Endothelial cell of umbilical vein (primary cell): Measurements from ENCODE around the gene MYZAP. TPM values are rescaled to one million over a fixed set of nuclear protein-coding genes. Genes with fewer than 3 reads are reported as not detected.

Source experiments
- BruUV-seq: library from RNA; stranded (reverse); fragments of 400-500 nt; replicated peaks from 2 replicates; lab custom pipeline; 2021; lab: Mats Ljungman, UMichigan
- CTCF ChIA-PET: fragments of 300-600, 350-600 bp; sonication (Branson Sonifier 250); formaldehyde crosslinking; loops from one replicate; lab custom pipeline; 2021; ENCODE audit warnings: antibody characterized with exemption, inconsistent platforms; lab: Charles Lee
- POLR2A ChIA-PET: fragments of 300-600, 350-600 bp; sonication (Branson Sonifier 250); formaldehyde crosslinking; loops from one replicate; lab custom pipeline; 2021; ENCODE audit warnings: antibody characterized with exemption, inconsistent platforms; lab: Charles Lee
- DNase-seq: peaks from one replicate; pipeline ENCODE4 v3.0.0-alpha.2; 2011; ENCODE audit warnings: low read depth, low spot score
- FAIRE-seq: peaks from 2 replicates; lab custom pipeline; 2011; peaks lifted over from hg19 to GRCh38; lab: Jason Lieb, UNC
- H2AFZ ChIP-seq: 2 replicates; pipeline ENCODE4 v1.6.0; 2012; ENCODE audit warnings: low read depth, low read length, control low read depth, inconsistent platforms
- H3K27ac ChIP-seq: 2 replicates; pipeline ENCODE4 v1.5.1; 2011; ENCODE audit warnings: low read depth, mild to moderate bottlenecking, control low read depth, low read length, moderate library complexity; ENCODE audit not compliant: insufficient read depth
- H3K27me3 ChIP-seq, 2 experiments: 2 replicates each; pipeline versions ENCODE4 v1.6.0 to v1.6.1; 2011; ENCODE audit warnings: low read length in 2 of 2, mixed read lengths in 1 of 2; ENCODE audit not compliant: control insufficient read depth in 2 of 2, insufficient read depth in 2 of 2
- H3K36me3 ChIP-seq, 2 experiments: 2 replicates in 1 of 2; 3 replicates in 1 of 2; pipeline ENCODE4 v1.5.1; 2011; ENCODE audit warnings: low read length in 2 of 2, mild to moderate bottlenecking in 1 of 2, moderate library complexity in 1 of 2; ENCODE audit not compliant: control insufficient read depth in 2 of 2, insufficient read depth in 2 of 2; ENCODE audit errors: extremely low read depth in 1 of 2
- H3K4me1 ChIP-seq: 3 replicates; pipeline ENCODE4 v1.5.1; 2011; ENCODE audit warnings: mild to moderate bottlenecking, low read length; ENCODE audit not compliant: control insufficient read depth, insufficient read depth; ENCODE audit errors: extremely low read depth
- H3K4me2 ChIP-seq: 2 replicates; pipeline ENCODE4 v1.6.1; 2011; ENCODE audit warnings: low read length, control low read depth, mixed read lengths; ENCODE audit not compliant: insufficient read depth
- H3K4me3 ChIP-seq, 3 experiments: fragments of 200-600 bp in 1 of 3; sonication (generic), shearing (Covaris generic) in 1 of 3; replicated peaks in 1 of 3; 2 replicates each; pipeline ENCODE4 v1.5.1; 2011 to 2016; ENCODE audit warnings: control low read depth in 3 of 3, low read length in 3 of 3, mild to moderate bottlenecking in 2 of 3, inconsistent platforms in 1 of 3, low read depth in 1 of 3, moderate library complexity in 1 of 3; ENCODE audit not compliant: insufficient read depth in 1 of 3
- H3K79me2 ChIP-seq: 2 replicates; pipeline ENCODE4 v1.6.0; 2012; ENCODE audit warnings: low read length, inconsistent platforms; ENCODE audit not compliant: control insufficient read depth, insufficient read depth
- H3K9ac ChIP-seq: replicated peaks from 2 replicates; pipeline ENCODE3; 2011; ENCODE audit warnings: low read length, control low read depth; ENCODE audit not compliant: insufficient read depth; ENCODE audit errors: extremely low read depth
- H3K9me1 ChIP-seq: replicated peaks from 3 replicates; pipeline ENCODE4 v1.6.0; 2011; ENCODE audit warnings: mild to moderate bottlenecking, low read length; ENCODE audit not compliant: control insufficient read depth, insufficient read depth; ENCODE audit errors: extremely low read depth
- H3K9me3 ChIP-seq: replicated peaks from 2 replicates; pipeline ENCODE4 v1.5.1; 2012; ENCODE audit warnings: low read length, inconsistent platforms; ENCODE audit not compliant: control insufficient read depth, insufficient read depth
- H4K20me1 ChIP-seq: replicated peaks from 2 replicates; pipeline ENCODE3; 2011; ENCODE audit warnings: mild to moderate bottlenecking, low read length; ENCODE audit not compliant: control insufficient read depth, insufficient read depth; ENCODE audit errors: extremely low read depth
- FOS ChIP-seq: IDR thresholded peaks from 2 replicates; pipeline ENCODE4 v1.6.1; 2011; ENCODE audit warnings: mild to moderate bottlenecking, low read length, moderate library complexity, borderline replicate concordance; ENCODE audit not compliant: insufficient read depth
- GATA2 ChIP-seq: IDR thresholded peaks from 2 replicates; pipeline ENCODE4 v1.7.0; 2011; ENCODE audit warnings: low read depth, mild to moderate bottlenecking, moderate library complexity, mixed read lengths, low read length; ENCODE audit not compliant: insufficient read length, insufficient read depth
- JUN ChIP-seq: IDR thresholded peaks from 2 replicates; pipeline ENCODE4 v1.6.1; 2011; ENCODE audit warnings: borderline replicate concordance, low read depth; ENCODE audit not compliant: insufficient read length, insufficient read depth
- MAX ChIP-seq: IDR thresholded peaks from 2 replicates; pipeline ENCODE4 v1.6.1; 2011; ENCODE audit not compliant: insufficient read depth, insufficient read length
- dilution Hi-C: fragments of 300-500 bp; cut with MboI; formaldehyde crosslinking; loops from one replicate; pipeline ENCODE4 v1.15.0; 2019; ENCODE audit warnings: low sequenced_read_pairs; ENCODE audit not compliant: extremely low pct_ligation_motif_present
- intact Hi-C: fragments of 100-400 bp; cut with micrococcal nuclease; formaldehyde crosslinking; loops from one replicate; pipeline ENCODE4 v1.10.0; 2022
- polyA plus RNA-seq, 4 experiments: library from polyadenylated mRNA; depleted of rRNA in 3 of 4; stranded (reverse) in 3 of 4; unstranded in 1 of 4; fragments of >200 nt; gene quantifications; 2 replicates each; pipeline versions ENCODE4 v1.2.1 to v1.2.3, GENCODE V29; 2011 to 2012; ENCODE audit warnings: missing spikeins in 1 of 4
- total RNA-seq: library from RNA; stranded (reverse); gene quantifications from 2 replicates; pipeline ENCODE4 v1.2.3, GENCODE V29; 2021
- TF ChIP-seq, protein P1 (sequence below), 2 donors: IDR thresholded peaks; 1 replicate in 1 of 2; 2 replicates in 1 of 2; pipeline ENCODE4 v1.5.1; 2011; ENCODE audit warnings: low read length in 2 of 2, mild to moderate bottlenecking in 2 of 2, moderate library complexity in 2 of 2, control low read depth in 1 of 2, inconsistent platforms in 1 of 2, low read depth in 1 of 2; ENCODE audit not compliant: insufficient read depth in 1 of 2; ENCODE audit errors: extremely low read depth in 1 of 2

Gene MYZAP
- total and polyA plus RNA-seq, 2 donors (not counting 3 experiments of a cell fraction or from before 2014, with no cell fraction given) = 6.3 to 8.1 TPM

DNA sequence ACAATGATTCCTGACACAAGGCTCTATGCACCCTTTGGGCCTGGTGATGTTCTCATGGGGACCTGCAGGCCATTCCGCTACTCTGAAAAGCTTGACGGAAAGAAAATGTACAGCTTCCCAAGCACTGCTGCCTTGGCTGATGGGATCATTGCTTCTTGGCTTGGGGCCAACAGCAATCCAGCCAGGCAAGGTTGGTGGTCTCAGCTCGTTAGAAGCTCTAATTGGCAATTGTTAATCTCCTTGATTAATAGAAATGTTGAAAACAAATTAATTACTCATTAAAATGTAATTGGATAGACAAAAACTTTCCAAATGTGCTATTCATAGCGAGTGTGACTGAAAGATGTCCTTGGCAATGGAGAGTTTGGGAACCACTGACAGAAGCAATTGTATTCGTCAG, 16.3 kb upstream of the MYZAP start:
- DNase-seq (no peak), FAIRE-seq (no peak)
- Histone ChIP-seq H3K27ac (no peak overlapping the region), H3K9me1 (no peaks in the 10 kb centered on the region), H3K9me3 (no peaks in the 10 kb centered on the region), H3K4me3 (no peak overlapping the region), H4K20me1 (no peaks in the 10 kb centered on the region), H3K9ac (no peak overlapping the region), H2AFZ (no peak overlapping the region), H3K27me3 (no peaks in the 10 kb centered on the region), H3K4me1 (peaks cover 30% of the 10 kb centered on the region), H3K36me3 (no peaks in the 10 kb centered on the region), H3K4me2 (no peak overlapping the region), H3K79me2 (no peaks in the 10 kb centered on the region)
- intact Hi-C loops = loop anchor here (5.0 kb wide), 1 partner anchor 132 kb away; the partner anchor contains the start of gene POLR2M
- dilution Hi-C loops = no loop called here
- CTCF ChIA-PET = no interaction called here
- TF ChIP-seq, protein P1, sequence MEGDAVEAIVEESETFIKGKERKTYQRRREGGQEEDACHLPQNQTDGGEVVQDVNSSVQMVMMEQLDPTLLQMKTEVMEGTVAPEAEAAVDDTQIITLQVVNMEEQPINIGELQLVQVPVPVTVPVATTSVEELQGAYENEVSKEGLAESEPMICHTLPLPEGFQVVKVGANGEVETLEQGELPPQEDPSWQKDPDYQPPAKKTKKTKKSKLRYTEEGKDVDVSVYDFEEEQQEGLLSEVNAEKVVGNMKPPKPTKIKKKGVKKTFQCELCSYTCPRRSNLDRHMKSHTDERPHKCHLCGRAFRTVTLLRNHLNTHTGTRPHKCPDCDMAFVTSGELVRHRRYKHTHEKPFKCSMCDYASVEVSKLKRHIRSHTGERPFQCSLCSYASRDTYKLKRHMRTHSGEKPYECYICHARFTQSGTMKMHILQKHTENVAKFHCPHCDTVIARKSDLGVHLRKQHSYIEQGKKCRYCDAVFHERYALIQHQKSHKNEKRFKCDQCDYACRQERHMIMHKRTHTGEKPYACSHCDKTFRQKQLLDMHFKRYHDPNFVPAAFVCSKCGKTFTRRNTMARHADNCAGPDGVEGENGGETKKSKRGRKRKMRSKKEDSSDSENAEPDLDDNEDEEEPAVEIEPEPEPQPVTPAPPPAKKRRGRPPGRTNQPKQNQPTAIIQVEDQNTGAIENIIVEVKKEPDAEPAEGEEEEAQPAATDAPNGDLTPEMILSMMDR (IDR thresholded peaks at IDR 0.05; ENCODE audit: extremely low read depth in 1 of 2, insufficient read depth in 1 of 2, low read depth in 1 of 2, low read length in 2 of 2) = no peak
- no peak for TF ChIP-seq FOS
- no peak for TF ChIP-seq JUN
- no peak for TF ChIP-seq MAX
- no peak for TF ChIP-seq GATA2
- BruUV-seq = no TSS peak
- POLR2A ChIA-PET = no interaction called here
